COLO668 (cell line): ENCODE measurements around the gene SLC4A5.
A peak's percentile ranks its signal among the peaks of the same experiment; 100 is the strongest.
"Not testable (repeated sequence)": the region's sequence is repeated elsewhere in the genome, so short reads cannot be mapped to it uniquely, and the experiment has no call there.

Experiments
- DNase-seq: peaks from one replicate; lab custom pipeline; 2025; ENCODE audit not compliant: unreplicated experiment; lab: John Stamatoyannopoulos, UW

SLC4A5 gene

DNA sequence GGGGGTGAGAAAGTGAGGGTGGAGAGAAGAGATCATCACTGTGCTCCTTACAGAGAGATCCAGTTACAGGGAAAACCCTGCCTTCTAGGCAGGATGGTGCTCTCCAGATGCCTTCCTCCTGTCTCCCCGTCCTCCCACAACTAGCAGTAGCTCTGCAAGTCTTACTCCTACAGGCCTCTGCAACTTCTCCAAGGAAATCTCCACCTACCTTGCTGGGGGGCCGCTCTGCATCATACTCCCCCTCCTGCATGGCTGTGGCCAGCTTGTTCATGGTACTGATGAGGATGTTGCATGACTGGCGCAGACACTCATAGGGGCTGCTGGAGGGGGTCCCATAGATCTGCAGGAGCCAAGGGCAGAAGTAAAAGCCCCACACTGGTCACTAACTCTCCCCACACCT, 22.8 kb upstream of the SLC4A5 start:
- DNase-seq: no peak

DNA sequence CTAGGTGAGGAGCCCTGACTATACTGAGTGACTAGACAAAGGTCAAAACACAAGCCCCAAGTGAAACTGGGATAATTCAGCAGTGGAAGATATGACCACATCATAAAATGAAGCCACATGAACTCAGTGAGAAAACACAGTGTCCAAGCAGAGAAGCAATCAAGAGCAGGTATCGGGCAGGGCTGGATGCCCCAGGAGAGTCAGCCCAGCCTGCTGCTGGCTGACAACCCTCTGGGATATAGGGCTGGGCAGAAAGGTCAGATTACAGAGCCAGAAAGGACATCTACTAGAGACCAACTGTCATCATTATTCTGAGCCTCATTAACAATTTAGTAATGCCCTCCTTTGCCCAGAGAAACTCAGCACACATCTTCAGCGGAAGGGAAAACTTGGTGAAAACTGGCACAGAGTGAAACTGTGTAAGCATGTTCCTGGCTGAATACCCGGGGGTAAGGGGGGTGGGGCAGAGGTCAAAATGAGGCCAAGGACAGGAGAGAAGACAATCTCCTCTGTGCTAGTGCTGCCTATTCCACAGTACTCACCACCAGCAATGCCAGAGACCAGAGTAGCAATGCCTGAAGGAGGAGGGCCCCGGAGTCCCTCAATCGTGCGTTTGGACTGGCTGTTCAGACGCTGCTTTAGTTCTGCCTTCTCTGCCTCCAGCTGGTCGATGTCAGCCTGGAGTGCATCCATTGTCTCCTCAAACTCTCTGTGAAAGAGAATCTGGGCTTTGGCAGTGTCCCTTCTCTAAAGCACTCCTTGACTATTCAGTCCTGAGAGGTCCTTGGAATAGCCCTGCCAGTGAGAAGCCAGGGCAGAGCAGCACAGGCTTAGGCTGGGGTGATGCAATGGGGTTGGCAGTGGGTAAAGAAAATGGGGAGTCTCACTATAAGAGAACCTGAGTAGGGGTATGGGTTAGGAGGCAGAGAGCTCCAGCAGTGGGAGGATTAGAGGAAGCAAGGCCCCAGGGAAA, 21.6 kb upstream of the SLC4A5 start:
- no peak for DNase-seq

DNA sequence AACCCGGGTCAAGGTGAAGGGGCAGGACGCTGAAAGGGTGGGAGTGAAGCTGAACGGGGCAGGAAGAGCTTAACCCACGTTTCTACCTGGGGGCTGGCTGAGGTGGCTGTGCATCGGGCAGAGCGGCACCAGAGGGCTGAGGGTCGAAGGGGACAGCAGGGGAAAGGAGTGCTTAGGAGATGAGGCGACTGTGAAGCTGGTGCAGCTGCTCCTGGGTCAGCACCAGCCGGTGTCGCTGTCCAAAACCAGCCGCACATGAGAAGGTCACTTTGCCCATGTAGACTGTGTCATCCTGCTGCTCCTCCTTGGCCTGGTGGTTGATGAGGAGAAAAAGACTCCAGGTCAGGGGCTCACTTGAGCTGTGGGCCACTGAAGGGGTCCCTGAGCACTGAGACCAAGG, 18.1 kb upstream of the SLC4A5 start:
- DNase-seq: no peak

- DNase-seq: no peak
These were observed 14.4 kb upstream of the SLC4A5 start for GRCh38 chr2:74357627-74358026.

- no peak for DNase-seq
These were observed 6.7 kb upstream of the SLC4A5 start for GRCh38 chr2:74349889-74350288.

DNA sequence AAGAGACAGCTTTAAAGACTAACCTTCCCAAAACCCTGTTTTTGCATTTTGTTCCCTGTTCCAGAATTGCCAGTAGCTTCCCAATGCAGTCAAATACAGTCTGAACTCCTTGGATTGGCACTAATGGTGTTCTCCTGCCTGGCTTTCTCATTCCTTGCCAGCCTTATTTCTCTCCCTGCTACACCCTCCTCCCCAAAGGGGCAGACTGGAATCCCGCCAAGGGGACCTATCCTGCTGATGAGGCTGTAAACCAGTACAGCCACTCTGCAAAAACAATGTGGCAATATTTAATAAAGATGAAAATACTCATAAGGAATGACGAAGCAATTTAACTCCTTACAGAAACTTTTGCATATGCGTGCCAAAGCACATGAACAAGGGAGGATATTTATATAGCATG, 4.5 kb upstream of the SLC4A5 start:
- DNase-seq: no peak

DNA sequence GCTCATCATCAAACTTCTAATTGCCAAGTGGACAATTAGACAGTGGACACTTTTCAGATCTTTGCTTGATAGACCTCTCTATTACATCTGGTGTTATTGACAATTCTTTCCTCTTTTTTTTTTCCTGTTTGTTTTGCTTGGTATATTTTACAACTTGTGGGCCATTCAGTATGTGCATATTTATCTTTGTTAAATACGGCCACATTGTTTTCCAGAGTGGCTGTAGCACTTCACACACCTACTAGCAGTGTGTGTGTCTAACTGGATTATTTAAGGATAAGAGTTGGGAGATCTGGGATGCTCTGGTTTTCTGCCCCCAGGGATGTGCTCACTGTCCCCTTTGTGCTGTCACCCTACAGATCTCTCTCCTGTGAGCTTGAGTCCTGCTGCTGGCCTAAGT, 4.1 kb upstream of the SLC4A5 start:
- DNase-seq: no peak

- DNase-seq: no peak
These were observed 2.2 kb upstream of the SLC4A5 start for GRCh38 chr2:74345272-74345943.

- not testable (repeated sequence) for DNase-seq
These were observed 7.0 kb downstream of the SLC4A5 start for GRCh38 chr2:74336227-74336626.

GRCh38 chr2:74334931-74335333, 8.3 kb downstream of the SLC4A5 start:
- DNase-seq: peak; percentile 71

DNA sequence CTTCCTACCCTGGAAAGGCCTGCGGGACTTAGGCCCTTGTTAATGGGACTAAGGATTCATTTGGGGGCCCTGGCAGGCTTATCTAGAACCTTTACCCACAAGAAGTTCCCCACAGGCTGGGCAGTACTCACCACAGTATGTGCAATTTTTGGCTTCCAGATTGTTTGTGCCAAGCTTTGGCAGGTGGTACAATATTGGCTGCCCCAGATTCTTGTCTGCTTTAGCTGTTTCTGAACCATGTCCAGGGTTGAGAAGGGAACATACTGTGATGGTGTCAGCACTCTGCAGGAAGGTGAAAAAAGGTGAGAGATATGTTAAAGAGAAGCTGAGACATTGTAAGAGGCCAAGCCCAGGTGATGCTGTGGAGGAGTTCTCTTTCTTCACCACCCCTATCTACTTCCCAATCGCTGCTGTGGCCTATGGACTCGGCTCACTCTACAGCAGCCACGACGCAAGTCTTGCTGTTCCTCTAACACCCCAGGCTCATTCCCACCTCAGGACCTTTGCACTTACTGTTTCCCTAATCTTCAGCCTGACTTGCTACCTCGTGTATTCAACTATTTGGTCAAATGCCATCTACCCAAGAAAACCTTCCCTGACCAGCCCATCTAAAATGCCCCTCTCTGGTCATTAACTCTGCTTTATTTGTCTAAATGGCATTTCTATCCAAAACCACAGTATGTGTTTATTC, 9.2 kb downstream of the SLC4A5 start:
- no peak for DNase-seq

- DNase-seq: peak; percentile 21
These were observed 10.0 kb downstream of the SLC4A5 start for GRCh38 chr2:74333175-74333574.

GRCh38 chr2:74332550-74333174, 10.6 kb downstream of the SLC4A5 start:
- DNase-seq: no peak

DNA sequence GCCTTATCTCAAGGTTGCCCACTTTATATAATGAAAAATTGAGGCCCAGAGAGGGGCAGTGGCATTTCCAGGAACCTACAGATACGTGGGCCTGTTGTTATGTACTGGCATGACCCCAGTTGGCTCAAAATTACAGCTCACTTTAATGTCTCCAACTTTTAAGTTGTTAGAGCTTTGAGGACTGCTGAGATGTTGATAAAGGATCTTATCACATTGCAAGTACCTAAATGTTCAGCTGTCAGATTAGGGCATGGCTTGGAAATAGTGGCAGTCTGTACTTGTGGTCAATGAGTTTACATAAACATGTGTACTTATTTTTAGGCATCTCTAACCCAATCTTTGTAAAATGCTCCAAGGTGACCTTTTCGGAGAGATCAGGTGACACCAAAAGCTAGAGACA, 14.6 kb downstream of the SLC4A5 start:
- no peak for DNase-seq

GRCh38 chr2:74328074-74328473, 15.1 kb downstream of the SLC4A5 start:
- DNase-seq: no peak

DNA sequence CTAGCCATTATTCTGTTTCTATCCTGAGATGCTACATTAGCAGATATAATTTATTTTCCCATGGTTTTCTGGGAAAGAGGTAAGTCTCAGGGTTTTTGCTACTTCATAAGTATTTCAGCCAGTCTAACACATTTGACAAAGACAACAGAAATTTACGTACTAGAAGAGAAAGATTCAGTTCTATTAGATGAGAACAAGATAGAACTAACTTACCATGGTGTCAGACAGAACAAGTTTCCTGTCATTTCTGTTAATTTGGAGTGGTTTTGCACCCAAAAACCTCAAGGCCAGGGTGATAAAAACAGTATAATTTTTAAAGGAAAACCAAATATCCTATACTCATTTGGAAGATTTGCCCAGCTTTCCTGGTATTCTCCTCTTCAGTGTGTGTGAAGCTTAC, 15.6 kb downstream of the SLC4A5 start:
- no peak for DNase-seq

- DNase-seq: no peak
These were observed 16.0 kb downstream of the SLC4A5 start for GRCh38 chr2:74327199-74327598.

DNA sequence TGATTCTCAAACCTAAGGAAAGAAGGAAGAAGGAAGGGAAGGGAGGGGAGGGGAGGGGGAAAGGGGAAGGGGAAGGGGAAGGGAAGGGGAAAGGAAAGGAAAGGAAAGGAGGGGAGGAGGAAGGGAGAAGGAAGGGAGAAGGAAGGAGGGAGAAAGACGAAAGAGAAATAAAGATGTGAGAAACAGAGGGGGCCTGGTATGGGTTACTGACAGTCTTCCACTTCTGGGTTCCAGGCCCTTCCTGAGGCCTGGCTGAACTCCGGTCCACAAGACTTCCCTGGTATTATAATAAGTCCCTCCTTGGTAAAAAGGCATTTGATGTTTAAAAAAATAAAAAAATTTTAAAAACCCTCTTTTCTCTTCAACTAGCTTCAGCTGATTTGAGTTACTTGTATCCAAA, 17.4 kb downstream of the SLC4A5 start:
- DNase-seq: no peak

- DNase-seq: no peak
These were observed 21.5 kb downstream of the SLC4A5 start for GRCh38 chr2:74321737-74322136.

DNA sequence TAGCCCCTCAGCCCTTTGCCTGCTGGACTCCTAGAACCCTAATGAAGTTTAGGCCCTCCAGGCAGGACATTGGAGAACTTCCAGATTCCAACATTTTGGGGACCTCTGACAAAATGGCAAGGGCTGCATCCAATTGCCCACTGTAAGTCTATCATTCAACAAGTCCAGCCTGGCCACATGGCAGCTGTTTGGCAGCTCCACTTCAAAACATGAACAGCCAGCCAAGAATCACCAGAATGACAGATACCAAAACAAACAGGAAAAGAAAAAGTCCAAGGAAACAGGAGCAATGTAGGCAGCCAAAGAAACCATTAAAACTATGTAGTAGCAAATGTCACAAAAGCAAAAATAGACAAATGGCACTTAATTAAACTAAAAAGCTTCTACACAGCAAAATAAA, 25.5 kb downstream of the SLC4A5 start:
- DNase-seq: no peak

DNA sequence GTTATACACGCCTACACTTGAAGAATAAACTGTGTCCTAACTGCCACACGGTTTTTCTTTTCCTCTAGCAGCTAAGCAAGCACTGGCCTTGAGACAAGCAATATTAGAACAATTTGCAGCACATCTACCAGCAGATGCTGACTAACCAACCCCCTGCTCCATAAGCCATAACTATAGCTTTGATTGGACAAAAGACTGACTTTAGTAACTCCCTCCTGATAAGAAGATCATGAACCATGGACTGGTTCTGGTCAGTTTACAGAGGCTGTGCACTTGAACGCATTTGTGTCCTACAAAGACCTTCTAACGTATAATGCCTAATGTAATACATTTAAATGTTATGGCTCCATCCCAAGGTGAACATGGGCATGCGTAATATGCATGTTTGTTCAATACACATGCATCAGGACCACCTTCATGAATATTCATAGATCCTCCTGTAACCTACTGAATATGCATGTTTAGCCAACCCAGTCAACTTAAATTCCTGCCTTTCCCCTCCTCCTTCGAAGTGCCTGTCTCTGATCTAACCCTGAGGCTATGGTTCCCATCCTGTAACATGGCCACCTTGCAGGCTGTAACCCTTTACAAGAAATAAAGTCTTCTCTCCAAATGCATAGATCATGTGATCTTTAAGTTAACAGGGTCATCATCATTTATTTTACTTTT, 26.5 kb downstream of the SLC4A5 start:
- no peak for DNase-seq
